ENCODE results near the gene NDUFS2. TPM values are rescaled to one million over a fixed set of nuclear protein-coding genes. Genes with fewer than 3 reads are reported as not detected.
"Not testable (repeated sequence)": the region's sequence is repeated elsewhere in the genome, so short reads cannot be mapped to it uniquely, and the experiment has no call there.

The NDUFS2 gene
- total RNA-seq, 4 donors from 2014 or later = 73.0 to 118 (median 103) TPM

- H3K4me1 ChIP-seq = peaks cover 5 to 25% (median 19%) of the 10 kb centered on the region in 4 donors
- H3K9me3 ChIP-seq = no peaks in the 10 kb centered on the region
- no peak overlapping the region for H3K27ac ChIP-seq
- H3K36me3 ChIP-seq = no peaks in the 10 kb centered on the region
- no peak for TF ChIP-seq CTCF (IDR thresholded peaks at IDR 0.05)
- no peak overlapping the region for H3K4me3 ChIP-seq
- no peaks in the 10 kb centered on the region for H3K27me3 ChIP-seq
- 66 to 68% methylated on average over 6 of the region's 6 CpGs for WGBS, 2 donors
- no peak for DNase-seq (ENCODE audit: low spot score in 2 of 2)
Observed at GRCh38 chr1:161222175-161223019, 20.2 kb downstream of the NDUFS2 start.

DNA sequence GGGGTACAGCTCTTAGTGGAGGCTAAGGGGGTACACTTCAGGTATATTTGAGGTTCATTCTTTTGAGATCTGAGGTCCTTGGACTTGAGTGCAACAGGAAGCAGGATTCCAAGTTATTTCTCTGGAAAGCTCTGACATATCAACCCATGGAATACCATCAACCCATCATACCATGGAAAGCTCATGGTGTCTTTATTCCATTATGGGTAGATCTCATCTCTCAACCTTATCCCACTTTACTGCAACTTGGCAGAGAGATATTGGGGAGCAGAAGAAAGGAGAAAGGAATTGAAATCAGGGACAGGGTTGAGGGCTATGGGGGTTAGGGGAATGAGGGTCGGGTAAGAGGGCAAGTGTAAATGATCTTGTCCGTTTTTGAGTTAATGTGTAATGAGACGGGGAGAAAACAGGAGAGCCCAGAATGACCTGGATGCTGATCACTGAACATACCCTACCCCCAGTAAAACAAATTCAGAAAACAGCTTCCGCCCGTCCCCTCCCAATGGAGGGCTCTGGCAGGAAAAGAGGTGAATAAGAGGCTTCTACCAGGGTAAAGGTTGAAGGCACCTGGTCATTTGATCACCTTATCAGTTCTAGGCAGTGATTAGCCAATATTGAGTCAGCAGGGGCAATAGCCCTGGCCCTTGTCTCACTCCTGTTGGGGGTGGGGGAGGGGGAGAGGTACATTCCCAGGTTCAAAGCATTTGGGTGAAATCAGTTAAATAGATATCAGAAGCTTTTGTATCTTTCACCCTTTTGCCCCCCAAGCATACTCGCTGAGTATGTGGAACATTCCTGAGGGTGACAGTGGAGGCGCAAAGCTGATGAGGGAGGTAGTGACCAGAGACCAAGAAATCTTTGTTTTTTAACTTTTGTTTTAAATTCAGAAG lies 21.9 kb downstream of the NDUFS2 start:
- Histone ChIP-seq H3K4me1 (peaks cover 5 to 27% (median 18%) of the 10 kb centered on the region in 4 donors), H3K9me3 (no peaks in the 10 kb centered on the region), H3K27ac (no peak overlapping the region), H3K4me3 (no peak overlapping the region), H3K27me3 (no peaks in the 10 kb centered on the region), H3K36me3 (peaks cover 0 to 11% (median 0%) of the 10 kb centered on the region in 3 donors)
- DNase-seq (ENCODE audit: low spot score in 2 of 2) = no peak
- WGBS, 2 donors = 87 to 88% methylated on average over 7 of the region's 7 CpGs
- no peak for TF ChIP-seq CTCF (IDR thresholded peaks at IDR 0.05)
- no peak for TF ChIP-seq EP300 (IDR thresholded peaks at IDR 0.05)
- TF ChIP-seq POLR2A (IDR thresholded peaks at IDR 0.05) = no peak

DNA sequence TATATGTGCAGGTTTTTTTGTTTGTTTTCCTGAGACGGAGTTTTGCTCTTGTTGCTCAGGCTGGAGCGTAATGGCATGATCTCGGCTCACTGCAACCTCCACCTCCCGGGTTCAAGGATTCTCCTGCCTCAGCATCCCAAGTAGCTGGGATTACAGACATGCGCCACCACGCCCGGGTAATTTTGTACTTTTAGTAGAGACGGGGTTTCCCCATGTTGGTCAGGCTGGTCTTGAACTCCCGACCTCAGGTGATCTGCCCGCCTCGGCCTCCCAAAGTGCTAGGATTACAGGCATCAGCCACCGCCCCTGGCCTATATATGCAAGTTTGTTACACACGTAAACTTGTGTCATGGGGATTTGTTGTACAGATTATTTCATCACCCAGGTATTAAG lies 22.5 kb downstream of the NDUFS2 start:
- peaks cover 0 to 17% (median 0%) of the 10 kb centered on the region in 3 donors for H3K36me3 ChIP-seq
- not testable (repeated sequence) for DNase-seq (ENCODE audit: low spot score in 2 of 2); H3K4me3 ChIP-seq; H3K27me3 ChIP-seq; H3K9me3 ChIP-seq
- WGBS, 2 donors = 90% methylated on average over 13 of the region's 13 CpGs
- peak overlapping the region in 3 of 4 donors; percentile 59 to 87 (median 71) for H3K27ac ChIP-seq
- H3K4me1 ChIP-seq = peaks cover 5 to 27% (median 18%) of the 10 kb centered on the region in 4 donors

DNA sequence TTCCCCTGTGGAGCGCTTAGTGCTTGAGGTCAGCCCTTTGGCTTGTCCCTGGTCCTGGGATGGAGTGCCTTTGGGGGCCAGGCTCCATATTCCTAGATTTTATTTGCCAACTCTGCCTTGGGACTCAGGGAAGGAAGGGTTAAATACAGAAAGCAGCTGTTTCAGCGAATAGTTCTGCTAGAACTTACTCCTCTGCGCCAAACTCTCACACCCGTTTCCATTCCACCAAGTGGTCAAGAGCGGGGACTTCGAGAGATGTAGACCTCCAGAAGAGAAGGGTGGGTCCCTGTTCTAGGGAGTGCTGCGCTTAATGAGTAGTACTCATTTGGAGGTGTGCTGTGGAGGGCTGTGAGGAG lies 23.0 kb downstream of the NDUFS2 start:
- H3K27ac ChIP-seq = peak overlapping the region; percentile 50 to 87 (median 65)
- 38 to 48% methylated on average over 7 of the region's 7 CpGs for WGBS, 2 donors
- TF ChIP-seq CTCF (IDR thresholded peaks at IDR 0.05) (no peak), EP300 (IDR thresholded peaks at IDR 0.05) (no peak), POLR2A (IDR thresholded peaks at IDR 0.05) (no peak)
- no peaks in the 10 kb centered on the region for H3K9me3 ChIP-seq
- H3K4me1 ChIP-seq = peaks cover 5 to 27% (median 18%) of the 10 kb centered on the region in 4 donors
- DNase-seq (ENCODE audit: low spot score in 2 of 2) = no peak
- H3K27me3 ChIP-seq = no peaks in the 10 kb centered on the region
- peak overlapping the region in 3 of 4 donors; percentile 12 to 16 (median 13) for H3K4me3 ChIP-seq
- peaks cover 0 to 22% (median 0%) of the 10 kb centered on the region in 3 donors for H3K36me3 ChIP-seq

GRCh38 chr1:161225534-161226319 lies 23.6 kb downstream of the NDUFS2 start, which contains the start of gene TOMM40L:
Gene TOMM40L, plus strand, starts transcription at chr1:161226060. Its CDS starts 430 bp downstream, at chr1:161226490.
- WGBS, 2 donors = 4 to 5% methylated on average over 16 of the region's 16 CpGs
- peaks cover 0 to 28% (median 0%) of the 10 kb centered on the region in 3 donors for H3K36me3 ChIP-seq
- TF ChIP-seq POLR2A (IDR thresholded peaks at IDR 0.05) = no peak
- peak; percentile 49 to 74 (median 63) for TF ChIP-seq CTCF (IDR thresholded peaks at IDR 0.05)
- peak; percentile 55 to 63 for TF ChIP-seq EP300 (IDR thresholded peaks at IDR 0.05)

More at GRCh38 chr1:161225534-161226319, 23.6 kb downstream of the NDUFS2 start, which contains the start of gene TOMM40L:
- Histone ChIP-seq H3K9me3 (no peaks in the 10 kb centered on the region), H3K4me3 (peak within 1 kb of the TSS; percentile 55 to 67 (median 62)), H3K27ac (peak within 1 kb of the TSS; percentile 56 to 87 (median 70)), H3K4me1 (peaks cover 5 to 27% (median 18%) of the 10 kb centered on the region in 4 donors), H3K27me3 (no peaks in the 10 kb centered on the region)
- peak; percentile 78 to 84 for DNase-seq (ENCODE audit: low spot score in 2 of 2)

Measured in tibial nerve (tissue), 4 donors.